ENCODE measurements around the gene RABEP2. TPM values are rescaled to one million over a fixed set of nuclear protein-coding genes. Genes with fewer than 3 reads are reported as not detected.
"Not testable (repeated sequence)": the region's sequence is repeated elsewhere in the genome, so short reads cannot be mapped to it uniquely, and the experiment has no call there.

RABEP2 gene
- total and polyA plus RNA-seq, 9 of the 15 experiments (the other 6 are each of a cell fraction or from before 2014, with no cell fraction given) = 0.15 to 13.4 (median 3.5) TPM

DNA sequence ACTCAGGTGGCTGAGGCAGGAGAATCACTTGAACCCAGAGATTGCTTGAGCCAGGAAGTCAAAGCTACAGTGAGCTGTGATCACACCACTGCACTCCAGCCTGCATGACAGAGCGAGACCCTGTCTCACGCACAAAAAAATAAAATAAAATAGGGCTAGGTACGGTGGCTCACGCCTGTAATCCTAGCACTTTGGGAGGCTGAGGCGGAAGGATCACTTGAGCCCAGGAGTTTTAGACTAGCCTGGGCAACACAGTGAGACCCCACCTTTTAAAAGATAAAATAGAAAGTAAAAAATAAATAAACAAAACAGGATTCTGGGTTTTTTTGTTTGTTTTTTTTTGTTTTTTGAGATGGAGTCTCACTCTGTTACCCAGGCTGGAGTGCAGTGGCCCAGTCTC lies 34.7 kb downstream of the RABEP2 start:
- FAIRE-seq; H3K36me3 ChIP-seq (ENCODE audit: control insufficient read depth, insufficient read depth, low read length); BruUV-seq (replicated peaks); H3K79me2 ChIP-seq (ENCODE audit: control insufficient read depth, insufficient read depth, low read length); intact Hi-C loops (cut with micrococcal nuclease); H3K4me3 ChIP-seq; H3K4me2 ChIP-seq (ENCODE audit: insufficient read depth, low read length); H3K4me1 ChIP-seq (replicated peaks in 1 of 2; ENCODE audit: control insufficient read depth in 2 of 2, insufficient read depth in 2 of 2, low read length in 2 of 2); H4K20me1 ChIP-seq (replicated peaks; ENCODE audit: control insufficient read depth, insufficient read depth, low read length); H3K9me1 ChIP-seq (ENCODE audit: control insufficient read depth, insufficient read depth, low read length); H3K27ac ChIP-seq (ENCODE audit: extremely low read depth, low read depth, low read length); CTCF ChIA-PET (ENCODE audit: low intra/inter-chr PET ratio); H3K9me3 ChIP-seq (replicated peaks; ENCODE audit: control insufficient read depth, insufficient read depth, low read depth, low read length); H2AFZ ChIP-seq (ENCODE audit: low read depth, low read length); H3K27me3 ChIP-seq (ENCODE audit: control insufficient read depth in 2 of 2, insufficient read depth in 2 of 2, low read length in 2 of 2); in situ Hi-C loops (cut with MboI); DNase-seq (ENCODE audit: extremely low read depth in 1 of 4, low spot score in 3 of 4); H3K9ac ChIP-seq (ENCODE audit: insufficient read depth in 1 of 2, low read depth in 2 of 2, low read length in 2 of 2); ATAC-seq: not testable (repeated sequence)
- POLR2A ChIA-PET = interaction anchor here (0.6 to 0.9 kb wide), 2 partner anchors 9 to 12 kb away, joined by 3 read pairs; no protein-coding TSS in a partner anchor
- WGBS (ENCODE audit: insufficient coverage, low coverage, missing lambda C conversion rate) = 91% methylated on average over 5 of the region's 5 CpGs

DNA sequence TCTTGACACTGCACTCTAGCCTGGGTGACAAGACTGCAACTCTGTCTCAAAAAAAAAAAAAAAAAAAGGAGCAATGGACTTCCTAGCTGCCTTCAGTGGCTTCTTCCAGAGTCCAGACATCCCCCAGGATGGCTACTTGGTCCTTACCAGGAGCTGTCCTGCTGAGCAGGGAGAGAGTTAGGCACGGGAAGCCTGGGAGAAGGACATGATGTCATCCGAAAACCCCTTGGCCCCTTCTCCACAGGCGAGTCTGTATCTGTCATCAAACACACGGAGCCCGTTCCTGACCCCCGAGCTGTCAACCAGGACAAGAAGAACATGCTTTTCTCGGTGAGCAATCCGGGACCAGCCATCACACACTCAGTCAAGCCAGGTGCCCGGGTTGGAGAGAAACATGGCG lies 38.1 kb downstream of the RABEP2 start:
- no peak for DNase-seq (ENCODE audit: extremely low read depth in 1 of 4, low spot score in 3 of 4)
- no peaks in the 10 kb centered on the region for H3K9me3 ChIP-seq (replicated peaks; ENCODE audit: control insufficient read depth, insufficient read depth, low read depth, low read length)
- BruUV-seq (replicated peaks) = no TSS peak
- H3K9me1 ChIP-seq (ENCODE audit: control insufficient read depth, insufficient read depth, low read length) = no peaks in the 10 kb centered on the region
- intact Hi-C loops (cut with micrococcal nuclease) = no loop called here
- no peak overlapping the region for H3K4me2 ChIP-seq (ENCODE audit: insufficient read depth, low read length)
- WGBS (ENCODE audit: insufficient coverage, low coverage, missing lambda C conversion rate) = 32% methylated on average over 10 of the region's 10 CpGs
- POLR2A ChIA-PET = interaction anchor here (1.2 kb wide), 1 partner anchor 8 kb away, joined by 3 read pairs; no protein-coding TSS in a partner anchor
- CTCF ChIA-PET (ENCODE audit: low intra/inter-chr PET ratio) = no interaction called here
- no peak overlapping the region for H2AFZ ChIP-seq (ENCODE audit: low read depth, low read length)
- TF ChIP-seq KDM5B (IDR thresholded peaks at IDR 0.05; ENCODE audit: insufficient replicate concordance, low read depth, low read length) = no peak
- TF ChIP-seq, protein P1, sequence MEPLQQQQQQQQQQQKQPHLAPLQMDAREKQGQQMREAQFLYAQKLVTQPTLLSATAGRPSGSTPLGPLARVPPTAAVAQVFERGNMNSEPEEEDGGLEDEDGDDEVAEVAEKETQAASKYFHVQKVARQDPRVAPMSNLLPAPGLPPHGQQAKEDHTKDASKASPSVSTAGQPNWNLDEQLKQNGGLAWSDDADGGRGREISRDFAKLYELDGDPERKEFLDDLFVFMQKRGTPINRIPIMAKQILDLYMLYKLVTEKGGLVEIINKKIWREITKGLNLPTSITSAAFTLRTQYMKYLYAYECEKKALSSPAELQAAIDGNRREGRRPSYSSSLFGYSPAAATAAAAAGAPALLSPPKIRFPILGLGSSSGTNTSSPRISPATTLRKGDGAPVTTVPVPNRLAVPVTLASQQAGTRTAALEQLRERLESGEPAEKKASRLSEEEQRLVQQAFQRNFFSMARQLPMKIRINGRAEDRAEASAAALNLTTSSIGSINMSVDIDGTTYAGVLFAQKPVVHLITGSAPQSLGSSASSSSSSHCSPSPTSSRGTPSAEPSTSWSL (CRISPR knock-in tag; IDR thresholded peaks at IDR 0.05; ENCODE audit: borderline replicate concordance) = no peak
- no peak for TF ChIP-seq MEIS2 (IDR thresholded peaks at IDR 0.05; ENCODE audit: partially characterized antibody)
- TF ChIP-seq SNRNP70 (optimal IDR thresholded peaks at IDR 0.05; ENCODE audit: low read depth, low read length) = no peak
- no peak for TF ChIP-seq HDAC8 (tag; IDR thresholded peaks at IDR 0.05)
- TF ChIP-seq SMAD3 (CRISPR knock-in tag; conservative IDR thresholded peaks at IDR 0.05) = no peak
- no peak overlapping the region for H3K4me3 ChIP-seq
- no peak overlapping the region for H3K27ac ChIP-seq (ENCODE audit: extremely low read depth, low read depth, low read length)
- no peaks in the 10 kb centered on the region for H3K36me3 ChIP-seq (ENCODE audit: control insufficient read depth, insufficient read depth, low read length)
- H3K27me3 ChIP-seq (ENCODE audit: control insufficient read depth in 2 of 2, insufficient read depth in 2 of 2, low read length in 2 of 2) = no peaks in the 10 kb centered on the region
- H4K20me1 ChIP-seq (replicated peaks; ENCODE audit: control insufficient read depth, insufficient read depth, low read length) = no peaks in the 10 kb centered on the region
- no peak overlapping the region for H3K9ac ChIP-seq (ENCODE audit: insufficient read depth in 1 of 2, low read depth in 2 of 2, low read length in 2 of 2)
- no peak for FAIRE-seq
- H3K4me1 ChIP-seq (replicated peaks in 1 of 2; ENCODE audit: control insufficient read depth in 2 of 2, insufficient read depth in 2 of 2, low read length in 2 of 2) = peaks cover 0 to 16% of the 10 kb centered on the region in 2 experiments; a peak in 2 of 5 replicates
- in situ Hi-C loops (cut with MboI) = no loop called here
- no peak for ATAC-seq
- no peaks in the 10 kb centered on the region for H3K79me2 ChIP-seq (ENCODE audit: control insufficient read depth, insufficient read depth, low read length)
